Gastroesophageal sphincter (tissue), 3 donors: ENCODE measurements around the gene TSPEAR.

Experiments
- CTCF ChIP-seq, 4 experiments: fragments of 200-600 bp in 2 of 4; fragments of 450-650 bp in 2 of 4; sonication (generic) in 1 of 4; IDR thresholded peaks; one replicate each; pipeline ENCODE4 v1.5.1; 2017 to 2019; ENCODE audit warnings: antibody characterized with exemption in 4 of 4, mild to moderate bottlenecking in 2 of 4, moderate library complexity in 2 of 4
- EP300 ChIP-seq: sonication (generic); formaldehyde crosslinking; IDR thresholded peaks from one replicate; pipeline ENCODE4 v1.6.1; 2017; ENCODE audit warnings: antibody characterized with exemption, mild to moderate bottlenecking
- POLR2A ChIP-seq, 2 donors: fragments of 450-650 bp; IDR thresholded peaks; one replicate each; pipeline ENCODE4 v1.6.1; 2017; ENCODE audit warnings: antibody characterized with exemption in 2 of 2, mild to moderate bottlenecking in 2 of 2, moderate library complexity in 1 of 2
- POLR2AphosphoS5 ChIP-seq: sonication (generic); formaldehyde crosslinking; IDR thresholded peaks from one replicate; pipeline ENCODE4 v1.6.1; 2017; ENCODE audit warnings: antibody characterized with exemption

GRCh38 chr21:44618504-44618903 is 92.9 kb downstream of the TSPEAR start:
- TF ChIP-seq CTCF (IDR thresholded peaks at IDR 0.05): no peak
- no peak for TF ChIP-seq POLR2A (IDR thresholded peaks at IDR 0.05)
- no peak for TF ChIP-seq POLR2AphosphoS5
- TF ChIP-seq EP300: no peak
